Loucy (cell line): Measurements from ENCODE around the gene BCL2.

Experiments
- H2AFZ ChIP-seq: fragments of 200-600 bp; sonication (generic); 2 replicates; pipeline ENCODE4 v1.6.0; 2016; ENCODE audit warnings: antibody characterized with exemption, mild to moderate bottlenecking, low read length, moderate library complexity
- H3F3A ChIP-seq: fragments of 200-600 bp; 2 replicates; pipeline ENCODE4 v1.6.0; 2016; ENCODE audit warnings: antibody characterized with exemption, low read depth, mild to moderate bottlenecking
- H3K27me3 ChIP-seq: fragments of 200-600 bp; sonication (generic); 2 replicates; pipeline ENCODE4 v1.6.1; 2014; ENCODE audit warnings: low read length, mild to moderate bottlenecking; ENCODE audit not compliant: insufficient read depth, poor library complexity, severe bottlenecking
- H3K36me3 ChIP-seq: fragments of 200-600 bp; sonication (generic); 2 replicates; pipeline ENCODE4 v1.6.1; 2016; ENCODE audit warnings: low read length; ENCODE audit not compliant: insufficient read depth
- H3K4me1 ChIP-seq: fragments of 200-600 bp; sonication (generic); 2 replicates; pipeline ENCODE4 v1.5.1; 2014; ENCODE audit warnings: low read length, mild to moderate bottlenecking; ENCODE audit not compliant: insufficient read depth, poor library complexity, severe bottlenecking
- H3K4me2 ChIP-seq: fragments of 200-600 bp; sonication (generic); 2 replicates; pipeline ENCODE4 v1.6.0; 2014; ENCODE audit warnings: antibody characterized with exemption, low read length, low read depth, mild to moderate bottlenecking; ENCODE audit not compliant: poor library complexity, severe bottlenecking
- H3K4me3 ChIP-seq: fragments of 200-600 bp; sonication (generic); 2 replicates; pipeline ENCODE4 v1.5.1; 2014; ENCODE audit warnings: low read length, mild to moderate bottlenecking, mixed read lengths; ENCODE audit not compliant: poor library complexity, severe bottlenecking
- H3K79me2 ChIP-seq: fragments of 200-600 bp; sonication (generic); 2 replicates; pipeline ENCODE4 v1.6.1; 2014; ENCODE audit warnings: low read length; ENCODE audit not compliant: insufficient read depth
- H3K9ac ChIP-seq: fragments of 200-600 bp; sonication (generic); 2 replicates; pipeline ENCODE4 v1.6.0; 2014; ENCODE audit warnings: mild to moderate bottlenecking, low read depth, low read length, moderate library complexity; ENCODE audit not compliant: poor library complexity, severe bottlenecking
- H3K9me2 ChIP-seq: fragments of 200-600 bp; sonication (generic); replicated peaks from 2 replicates; pipeline ENCODE4 v1.6.1; 2016; ENCODE audit warnings: low read depth, low read length, mixed read lengths
- H3K9me3 ChIP-seq: fragments of 200-600 bp; sonication (generic); 2 replicates; pipeline ENCODE4 v1.6.1; 2014; ENCODE audit warnings: mild to moderate bottlenecking, antibody characterized with exemption, low read length, low read depth; ENCODE audit not compliant: insufficient read depth
- H4K20me1 ChIP-seq: fragments of 200-600 bp; sonication (generic); 2 replicates; pipeline ENCODE4 v1.6.0; 2014; ENCODE audit warnings: antibody characterized with exemption, low read length, mild to moderate bottlenecking; ENCODE audit not compliant: insufficient read depth, poor library complexity, severe bottlenecking
- CTCF ChIP-seq: fragments of 200-600 bp; sonication (generic); conservative IDR thresholded peaks from 2 replicates; pipeline ENCODE4 v1.5.1; 2014; ENCODE audit warnings: mild to moderate bottlenecking, antibody characterized with exemption, low read length
- EZH2phosphoT487 ChIP-seq: fragments of 200-600 bp; IDR thresholded peaks from 2 replicates; pipeline ENCODE4 v1.6.1; 2018; ENCODE audit warnings: antibody characterized with exemption, mild to moderate bottlenecking, moderate library complexity, borderline replicate concordance

The BCL2 gene

GRCh38 chr18:63317556-63317946 is 2.0 kb downstream of the BCL2 start:
- Histone ChIP-seq H3K9ac (peak overlapping the region; percentile 93), H3K9me3 (no peaks in the 10 kb centered on the region), H3K27me3 (peaks cover 7% of the 10 kb centered on the region), H4K20me1 (peaks cover 63% of the 10 kb centered on the region), H3F3A (peaks cover 8% of the 10 kb centered on the region; the same call in 1 of the 2 replicates), H3K79me2 (peaks cover 70% of the 10 kb centered on the region), H2AFZ (no peak overlapping the region), H3K9me2 (no peaks in the 10 kb centered on the region), H3K4me3 (peak overlapping the region; percentile 96), H3K36me3 (no peaks in the 10 kb centered on the region), H3K4me1 (peaks cover 68% of the 10 kb centered on the region), H3K4me2 (peak overlapping the region; percentile 97)
- no peak for TF ChIP-seq EZH2phosphoT487
- TF ChIP-seq CTCF, result no peak

GRCh38 chr18:63316612-63317555 is 2.7 kb downstream of the BCL2 start:
- no peak overlapping the region for H2AFZ ChIP-seq
- no peaks in the 10 kb centered on the region for H3K9me2 ChIP-seq
- peak overlapping the region; percentile 97 for H3K4me2 ChIP-seq
- peaks cover 7% of the 10 kb centered on the region for H3K27me3 ChIP-seq
- H3K4me3 ChIP-seq, result peak overlapping the region; percentile 96
- H3K9me3 ChIP-seq, result no peaks in the 10 kb centered on the region
- TF ChIP-seq EZH2phosphoT487, result no peak
- no peak for TF ChIP-seq CTCF
- H3K4me1 ChIP-seq, result peaks cover 70% of the 10 kb centered on the region
- H3K9ac ChIP-seq, result peak overlapping the region; percentile 93
- peaks cover 77% of the 10 kb centered on the region for H3K79me2 ChIP-seq
- H4K20me1 ChIP-seq, result peaks cover 68% of the 10 kb centered on the region
- H3F3A ChIP-seq, result peaks cover 8% of the 10 kb centered on the region; the same call in 1 of the 2 replicates
- H3K36me3 ChIP-seq, result no peaks in the 10 kb centered on the region

GRCh38 chr18:63315876-63316275 is 3.7 kb downstream of the BCL2 start:
- Histone ChIP-seq H3F3A (peaks cover 8% of the 10 kb centered on the region; the same call in 1 of the 2 replicates), H3K9me2 (no peaks in the 10 kb centered on the region), H3K27me3 (peaks cover 7% of the 10 kb centered on the region), H3K4me3 (peak overlapping the region; percentile 96), H3K4me2 (peak overlapping the region; percentile 97), H3K9ac (peak overlapping the region; percentile 93), H4K20me1 (peaks cover 74% of the 10 kb centered on the region), H3K79me2 (peaks cover 87% of the 10 kb centered on the region), H3K36me3 (no peaks in the 10 kb centered on the region), H2AFZ (no peak overlapping the region), H3K9me3 (no peaks in the 10 kb centered on the region), H3K4me1 (peaks cover 73% of the 10 kb centered on the region)
- TF ChIP-seq CTCF (no peak), EZH2phosphoT487 (no peak)
